Stimulated activated CD4-positive, alpha-beta T cell treated with anti-CD3 and anti-CD28 coated beads, Interleukin-12 subunit alpha, Interleukin-12 subunit beta, amount 100 ng/mL, for 4 hours (primary cell): ENCODE results near the gene PCDH12.
A peak's percentile ranks its signal among the peaks of the same experiment; 100 is the strongest.

Source experiments
- DNase-seq: peaks from one replicate; pipeline ENCODE4 v3.0.0-alpha.2; 2020

Gene PCDH12

DNA sequence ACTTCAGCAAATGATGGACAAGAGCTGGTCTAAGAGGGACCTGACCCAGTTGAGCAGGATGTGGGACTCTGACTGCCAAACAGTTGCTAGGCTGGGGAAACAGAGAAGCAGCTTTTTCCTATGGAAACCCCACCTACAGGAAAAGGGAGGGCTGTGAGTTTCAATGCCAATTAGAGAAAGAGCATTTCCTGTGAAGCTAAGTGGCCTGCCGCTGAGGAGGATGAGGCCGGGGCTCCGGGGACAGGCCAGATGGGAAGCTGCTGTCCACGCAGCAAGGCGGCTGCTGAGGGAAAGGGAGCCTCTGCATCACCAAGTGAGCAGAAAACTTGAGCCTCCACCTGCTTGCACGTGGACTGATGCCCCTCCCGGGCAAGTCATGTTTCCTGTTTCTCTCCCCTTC is at the start of gene PCDH12:
Gene PCDH12 (minus strand): TSS at position 90 of the 400 bp plus-strand sequence. CDS start 351 bp downstream, outside the sequence.
- DNase-seq = no peak

DNA sequence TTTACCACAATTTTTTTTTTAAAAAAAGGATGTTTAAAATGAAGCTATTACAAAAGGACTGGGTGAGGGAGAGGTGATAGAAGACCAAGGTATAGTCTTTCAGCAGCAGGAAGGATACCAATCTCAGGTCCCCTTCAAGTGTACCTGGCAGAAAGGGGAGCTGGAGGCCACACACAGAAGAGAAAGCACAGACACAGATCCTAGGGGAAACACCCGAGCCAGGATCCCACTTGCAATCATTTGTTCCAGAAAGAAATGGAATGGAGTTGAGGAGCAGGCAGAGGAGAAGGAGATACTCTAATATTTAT is 49.2 kb upstream of the PCDH12 start:
- no peak for DNase-seq

- DNase-seq = no peak
Measured at GRCh38 chr5:142006363-142007236, 48.6 kb upstream of the PCDH12 start.

DNA sequence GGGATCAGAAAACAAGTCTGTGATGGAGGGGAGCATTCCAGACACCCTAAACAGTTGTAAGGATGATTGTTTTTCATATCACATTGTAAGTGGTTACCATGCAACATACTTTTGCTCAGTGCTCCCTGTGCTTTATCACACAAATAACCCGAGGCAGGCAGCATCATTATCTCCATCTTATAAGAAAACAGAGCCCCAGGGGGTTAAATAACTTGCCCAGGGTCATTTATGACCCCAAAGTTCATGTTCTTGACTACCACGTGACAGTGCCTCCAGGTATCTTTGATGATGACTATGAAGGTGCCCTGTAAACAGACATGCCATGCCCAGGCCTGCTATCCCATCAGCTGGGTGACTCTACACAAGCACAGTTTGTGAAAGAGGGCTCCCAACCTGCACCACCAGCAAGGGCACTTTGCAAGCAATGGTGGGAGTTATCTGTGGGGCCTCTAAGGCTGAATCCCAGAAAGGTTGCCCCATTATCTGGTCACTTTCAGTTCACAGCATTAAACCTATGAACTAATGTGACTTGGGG is 45.3 kb upstream of the PCDH12 start:
- no peak for DNase-seq

DNA sequence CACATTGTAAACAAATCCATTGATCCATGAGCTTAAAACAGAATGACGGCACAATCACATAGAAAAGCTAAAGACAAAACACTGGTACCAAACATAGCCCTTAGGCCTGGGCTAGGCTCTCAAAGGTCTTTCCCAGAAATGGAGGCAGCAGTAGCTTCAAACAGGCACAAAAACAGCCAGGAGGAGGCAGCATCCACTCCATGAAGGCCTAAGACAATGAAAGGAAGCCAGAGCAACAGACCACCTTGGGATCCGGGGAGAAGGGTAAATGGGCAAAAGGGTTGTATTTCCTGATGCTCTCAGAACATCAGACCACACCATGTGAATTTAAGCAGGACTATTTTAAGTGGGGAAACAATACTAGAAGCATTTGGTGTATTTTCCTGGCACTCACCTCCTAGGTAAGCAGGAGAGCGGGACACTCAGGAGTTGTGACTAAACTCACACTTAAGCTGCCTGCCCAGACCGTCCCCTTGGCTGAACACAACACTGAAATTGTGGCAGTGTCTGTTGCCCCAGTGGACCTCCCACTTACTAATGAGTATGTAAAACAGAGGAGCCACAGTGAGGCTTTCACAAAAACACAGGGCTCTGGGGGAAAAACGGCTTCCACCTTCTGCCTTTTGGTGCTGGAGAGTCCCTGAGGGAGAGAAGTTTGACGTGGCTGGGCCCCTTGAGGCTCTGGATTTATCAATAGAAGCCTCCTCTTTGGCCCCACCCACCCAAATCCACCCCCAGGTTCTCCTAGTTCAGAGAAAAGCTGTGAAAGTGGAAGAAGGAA is 42.9 kb upstream of the PCDH12 start:
- DNase-seq = no peak

GRCh38 chr5:142000173-142000572 is 42.2 kb upstream of the PCDH12 start:
- DNase-seq = no peak

DNA sequence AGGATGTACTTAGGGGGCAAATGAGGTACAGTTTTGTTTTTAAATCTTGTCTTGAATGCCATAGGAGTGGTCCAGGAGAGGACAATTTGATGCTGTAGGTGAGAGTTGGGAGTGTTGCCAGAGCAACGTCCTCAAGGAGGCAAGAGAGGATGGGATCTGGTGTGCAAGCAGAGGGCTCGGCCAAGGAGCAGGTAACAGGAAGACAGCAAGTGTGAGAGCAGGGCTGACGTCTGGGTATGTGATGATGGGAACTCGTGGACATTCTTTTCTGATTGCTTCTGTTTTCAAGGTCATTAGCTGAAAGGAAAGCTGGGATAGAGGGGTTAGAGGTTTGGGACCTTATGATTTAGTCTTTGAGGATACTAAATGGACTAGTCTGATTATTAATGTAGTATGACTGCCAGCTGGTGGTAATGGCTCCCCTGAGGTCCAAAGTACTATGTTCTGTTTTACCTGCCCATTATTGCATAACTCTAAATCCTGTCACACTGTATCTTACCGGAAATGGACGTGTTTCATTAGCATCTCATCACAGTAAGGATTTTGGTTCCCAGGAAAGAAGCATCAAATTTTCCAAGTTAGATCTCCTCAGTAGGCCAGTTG is 39.5 kb upstream of the PCDH12 start:
- no peak for DNase-seq

- no peak for DNase-seq
Measured at GRCh38 chr5:141995656-141996055, 37.7 kb upstream of the PCDH12 start.

DNA sequence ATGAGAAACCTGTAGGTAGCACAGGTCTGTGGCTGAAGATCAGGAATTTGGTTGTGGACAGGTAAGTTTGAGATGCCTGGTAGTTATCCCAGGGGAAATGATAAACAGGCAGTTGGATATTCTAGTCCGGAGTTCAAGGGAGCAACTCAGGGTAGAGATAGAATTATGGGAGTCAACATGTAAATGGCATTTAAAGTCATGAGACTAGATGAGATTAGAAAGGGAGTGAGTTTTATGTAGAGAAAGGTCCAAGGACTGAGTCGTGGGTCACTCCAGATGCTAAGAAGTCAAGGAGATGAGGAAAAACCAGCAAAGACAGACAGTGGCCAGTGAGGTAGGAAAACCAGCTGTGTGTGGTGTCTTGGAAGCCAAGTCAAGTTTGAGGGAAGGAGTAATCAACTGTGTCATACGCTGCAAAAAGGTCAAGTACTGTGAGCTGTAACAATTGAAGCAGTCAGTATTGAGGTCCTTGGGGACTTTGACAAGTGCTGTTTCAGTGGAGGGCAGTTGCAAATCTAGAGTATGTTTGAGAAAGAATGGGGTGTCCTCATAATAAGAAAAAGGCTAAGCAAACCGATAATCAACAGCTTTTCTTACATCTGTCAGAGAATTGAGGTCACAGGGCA is 36.6 kb upstream of the PCDH12 start:
- DNase-seq = no peak

- peak; percentile 79 for DNase-seq
Measured at GRCh38 chr5:141992349-141992963, 34.5 kb upstream of the PCDH12 start.

GRCh38 chr5:141989720-141990119 is 31.7 kb upstream of the PCDH12 start:
- no peak for DNase-seq

DNA sequence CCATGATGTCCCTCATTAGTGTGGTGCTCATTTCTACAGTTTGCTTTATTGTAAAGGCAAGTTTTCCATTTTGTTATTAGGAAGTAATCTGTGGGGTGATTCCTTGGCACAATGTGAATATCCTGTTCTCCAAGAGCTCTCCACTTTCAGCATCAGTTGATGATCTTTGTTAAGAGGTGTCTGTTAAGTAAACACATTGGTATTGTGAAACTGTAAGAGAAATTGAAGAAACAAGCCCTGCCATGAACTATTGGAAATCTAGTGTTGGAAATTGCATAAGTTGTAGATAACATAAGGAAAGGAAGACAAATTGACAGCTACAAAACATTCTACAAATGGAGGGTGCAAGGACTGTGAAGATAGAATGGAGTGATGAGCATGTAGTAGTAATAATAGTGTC is 28.1 kb upstream of the PCDH12 start:
- no peak for DNase-seq

GRCh38 chr5:141982626-141983025 is 24.6 kb upstream of the PCDH12 start:
- DNase-seq = no peak

- no peak for DNase-seq
Measured at GRCh38 chr5:141978389-141978788, 20.4 kb upstream of the PCDH12 start.

GRCh38 chr5:141976176-141976575 is 18.2 kb upstream of the PCDH12 start:
- DNase-seq = no peak

DNA sequence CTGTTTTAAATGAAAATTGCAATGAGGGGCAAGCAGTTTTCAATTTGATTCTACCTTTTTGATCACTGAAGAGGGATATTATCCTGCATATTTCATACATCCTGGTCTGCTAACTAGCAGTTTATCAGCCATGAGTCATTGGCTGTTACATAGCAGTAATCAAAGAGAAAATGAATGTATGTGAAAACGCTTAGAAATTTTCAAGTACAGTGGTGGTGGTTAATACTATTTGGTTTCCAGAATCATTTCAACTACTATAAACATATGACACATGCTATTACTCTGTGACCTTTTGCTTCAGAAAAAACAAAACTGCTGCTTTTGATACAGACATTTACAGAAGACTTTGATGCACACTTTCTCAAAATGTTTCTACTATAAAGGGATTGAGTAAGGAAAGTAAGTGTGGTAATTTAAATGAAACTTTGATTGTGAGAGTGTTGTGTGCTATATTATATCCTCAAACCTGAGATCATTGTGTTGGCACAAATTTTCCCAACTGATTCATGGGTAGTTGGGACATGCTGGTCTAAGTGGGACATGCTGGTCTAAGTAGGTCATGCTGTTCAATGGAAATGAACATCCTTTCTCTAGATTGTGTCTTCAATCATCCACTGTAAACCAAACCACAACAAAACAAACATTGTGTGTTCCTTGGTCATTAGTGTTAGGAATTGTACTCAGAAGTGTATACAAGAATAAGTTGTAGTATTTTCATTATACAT is 16.0 kb upstream of the PCDH12 start:
- no peak for DNase-seq

- DNase-seq = no peak
Measured at GRCh38 chr5:141969783-141970771, 12.1 kb upstream of the PCDH12 start.

DNA sequence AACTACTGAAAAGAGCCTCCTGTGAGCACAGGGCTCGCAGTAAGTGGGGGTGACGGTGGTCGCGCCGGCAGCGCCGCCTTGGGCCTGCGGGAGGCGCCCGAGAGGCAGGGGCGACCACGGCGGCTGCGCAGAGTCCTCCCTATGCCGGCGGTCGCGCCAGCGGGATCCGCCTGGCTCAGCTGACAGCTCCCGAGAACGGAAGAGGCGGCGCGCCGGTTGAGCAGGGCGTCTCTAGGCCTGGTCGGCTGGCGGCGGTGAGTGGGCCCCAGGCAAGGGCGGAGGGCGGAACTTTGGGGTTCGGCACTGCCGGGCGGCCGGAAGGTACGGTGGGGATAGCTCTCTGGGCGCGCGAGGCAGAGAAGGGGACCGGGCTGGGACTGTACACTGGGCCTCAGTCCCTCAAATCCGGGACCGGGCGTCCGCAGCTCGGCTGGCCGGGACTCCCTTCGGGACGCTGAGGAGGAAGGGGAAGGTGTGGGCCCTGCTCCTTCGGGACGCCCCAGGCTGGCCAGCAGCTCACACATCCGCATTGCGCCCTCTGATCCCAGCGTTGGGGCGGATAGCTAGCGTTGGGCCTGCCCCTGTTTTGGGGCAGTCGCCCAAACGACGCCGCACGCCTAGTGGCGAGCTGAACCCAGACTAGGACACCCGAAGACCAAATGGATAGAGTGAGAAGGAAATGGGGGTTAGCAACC is 11.1 kb upstream of the PCDH12 start, which contains the start of gene RNF14:
Gene RNF14 (plus strand): TSS at position 192 of the 695 bp plus-strand sequence. CDS start 4,484 bp downstream, outside the sequence.
- DNase-seq = peak; percentile 90

DNA sequence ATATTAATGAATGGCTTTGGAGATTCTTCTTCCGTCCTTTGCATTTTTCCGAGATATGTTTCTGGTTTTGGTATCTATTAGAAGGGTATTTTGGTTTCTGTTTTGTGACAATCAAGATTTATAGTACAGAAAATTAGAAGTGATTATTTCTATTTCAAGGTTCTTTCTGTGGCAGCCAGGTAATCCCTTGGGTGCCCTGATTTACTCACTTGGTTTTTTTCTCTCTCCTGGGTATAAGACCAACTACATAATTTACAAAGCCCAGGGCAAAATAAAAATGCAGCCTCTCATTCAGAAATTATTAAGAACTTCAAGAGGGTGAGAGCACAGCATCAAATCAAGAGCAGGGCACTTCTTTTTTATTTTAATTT is 8.9 kb upstream of the PCDH12 start:
- no peak for DNase-seq
